ENCODE measurements around the gene AEBP1. TPM values are rescaled to one million over a fixed set of nuclear protein-coding genes. Genes with fewer than 3 reads are reported as not detected.

Gene AEBP1
- total RNA-seq, 1 experiment from 2014 or later = 49.3 TPM

DNA sequence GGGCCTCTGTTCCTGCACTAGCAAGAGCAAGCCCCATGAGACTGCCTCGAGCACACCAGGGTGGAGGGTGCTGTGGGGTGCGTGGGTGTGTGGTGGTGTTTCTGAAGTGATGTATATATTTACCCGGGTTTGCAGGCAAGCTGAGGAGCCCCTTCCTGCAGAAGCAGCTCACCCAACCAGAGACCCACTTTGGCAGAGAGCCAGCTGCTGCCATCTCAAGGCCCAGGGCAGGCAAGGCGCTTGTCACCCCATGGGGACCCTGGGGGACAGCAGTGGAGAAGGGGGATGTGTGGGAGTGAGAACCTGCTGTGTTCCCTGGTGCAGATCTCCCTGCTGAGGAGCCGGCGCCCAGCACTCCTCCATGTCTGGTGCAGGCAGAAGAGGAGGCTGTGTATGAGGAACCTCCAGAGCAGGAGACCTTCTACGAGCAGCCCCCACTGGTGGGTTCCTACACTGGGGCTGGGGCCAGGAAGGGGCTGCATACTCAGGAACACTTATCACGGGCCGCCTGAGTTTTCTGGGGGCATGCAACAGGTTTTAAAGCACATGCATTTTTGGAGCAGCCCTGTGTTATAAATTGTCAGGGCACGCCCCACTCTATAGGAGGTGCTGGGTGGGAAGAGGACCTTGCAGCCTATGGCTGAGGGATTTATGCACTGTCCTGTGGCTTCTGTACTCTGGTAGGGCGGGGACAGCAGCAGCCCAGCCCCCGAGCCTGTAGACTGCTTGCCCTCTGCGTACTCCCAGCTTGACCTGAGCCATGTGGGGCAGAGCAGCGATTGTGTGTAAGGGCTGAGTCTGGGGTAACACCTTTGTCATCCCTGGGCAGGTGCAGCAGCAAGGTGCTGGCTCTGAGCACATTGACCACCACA lies 44.7 kb upstream of the AEBP1 start:
- Histone ChIP-seq H2AFZ (ENCODE audit: low read length) (no peak overlapping the region), H3K79me2 (ENCODE audit: insufficient read depth, low read length) (no peaks in the 10 kb centered on the region), H4K5ac (ENCODE audit: insufficient read length, low read depth, low read length) (no peak overlapping the region), H3K4me2 (ENCODE audit: insufficient read depth, insufficient read length, low read length) (no peak overlapping the region), H3K27me3 (ENCODE audit: insufficient read depth, low read length) (no peaks in the 10 kb centered on the region), H3K9ac (ENCODE audit: extremely low read depth, insufficient read length, low read length) (no peak overlapping the region), H4K91ac (ENCODE audit: insufficient read length, low read depth, low read length) (no peak overlapping the region), H3K23ac (ENCODE audit: insufficient read length, low read depth, low read length) (no peak overlapping the region), H4K8ac (replicated peaks; ENCODE audit: insufficient read length, low read depth, low read length) (no peak overlapping the region), H2BK15ac (ENCODE audit: low read depth, low read length) (no peak overlapping the region), H3K56ac (ENCODE audit: insufficient read length, low read depth, low read length) (no peak overlapping the region), H3K18ac (ENCODE audit: insufficient read length, low read depth, low read length) (no peak overlapping the region), H3K79me1 (ENCODE audit: insufficient read depth, low read depth, low read length, poor library complexity, severe bottlenecking) (no peaks in the 10 kb centered on the region), H3T11ph (ENCODE audit: low read length) (no peak overlapping the region), H4K20me1 (ENCODE audit: control insufficient read depth, insufficient read depth, insufficient read length) (no peaks in the 10 kb centered on the region), H3K4ac (ENCODE audit: low read depth, low read length) (no peak overlapping the region), H3K27ac (ENCODE audit: insufficient read length, low read depth, low read length) (no peak overlapping the region), H2BK12ac (ENCODE audit: insufficient read length, low read depth, low read length) (no peak overlapping the region), H3K4me1 (ENCODE audit: insufficient read depth, low read length) (peaks cover 4% of the 10 kb centered on the region; the same call in 1 of the 2 replicates), H2BK120ac (ENCODE audit: low read depth, low read length, poor library complexity, severe bottlenecking) (no peak overlapping the region), H2BK5ac (ENCODE audit: insufficient read length, low read length) (no peak overlapping the region), H3K23me2 (ENCODE audit: insufficient read length, low read depth, low read length, poor library complexity, severe bottlenecking) (no peaks in the 10 kb centered on the region), H2BK20ac (ENCODE audit: low read depth, low read length, poor library complexity, severe bottlenecking) (no peak overlapping the region), H3K14ac (ENCODE audit: insufficient read depth, low read length) (no peak overlapping the region), H2AK5ac (ENCODE audit: insufficient read length, low read length) (no peak overlapping the region), H3K9me3 (ENCODE audit: control insufficient read depth, low read depth, low read length) (no peaks in the 10 kb centered on the region)
- Mint-ChIP-seq H3K27me3 (ENCODE audit: low read depth) (no peaks in the 10 kb centered on the region), H3K9me3 (no peaks in the 10 kb centered on the region; a peak in 2 of 5 replicates), H3K4me1 (peaks cover 12 to 13% of the 10 kb centered on the region in 2 experiments), H3K4me3 (no peak overlapping the region), H3K27ac (no peak overlapping the region), H3K36me3 (ENCODE audit: insufficient read depth in 1 of 3, low read depth in 3 of 3) (peaks cover 14 to 60% (median 42%) of the 10 kb centered on the region in 3 experiments; a peak in 6 of 7 replicates)
- WGBS (ENCODE audit: extremely low coverage, insufficient read length, low lambda C conversion rate) = no CpG with 5 or more reads among the region's 14 CpGs
- DNase-seq = no peak
- TF ChIP-seq, protein P1, sequence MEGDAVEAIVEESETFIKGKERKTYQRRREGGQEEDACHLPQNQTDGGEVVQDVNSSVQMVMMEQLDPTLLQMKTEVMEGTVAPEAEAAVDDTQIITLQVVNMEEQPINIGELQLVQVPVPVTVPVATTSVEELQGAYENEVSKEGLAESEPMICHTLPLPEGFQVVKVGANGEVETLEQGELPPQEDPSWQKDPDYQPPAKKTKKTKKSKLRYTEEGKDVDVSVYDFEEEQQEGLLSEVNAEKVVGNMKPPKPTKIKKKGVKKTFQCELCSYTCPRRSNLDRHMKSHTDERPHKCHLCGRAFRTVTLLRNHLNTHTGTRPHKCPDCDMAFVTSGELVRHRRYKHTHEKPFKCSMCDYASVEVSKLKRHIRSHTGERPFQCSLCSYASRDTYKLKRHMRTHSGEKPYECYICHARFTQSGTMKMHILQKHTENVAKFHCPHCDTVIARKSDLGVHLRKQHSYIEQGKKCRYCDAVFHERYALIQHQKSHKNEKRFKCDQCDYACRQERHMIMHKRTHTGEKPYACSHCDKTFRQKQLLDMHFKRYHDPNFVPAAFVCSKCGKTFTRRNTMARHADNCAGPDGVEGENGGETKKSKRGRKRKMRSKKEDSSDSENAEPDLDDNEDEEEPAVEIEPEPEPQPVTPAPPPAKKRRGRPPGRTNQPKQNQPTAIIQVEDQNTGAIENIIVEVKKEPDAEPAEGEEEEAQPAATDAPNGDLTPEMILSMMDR (conservative IDR thresholded peaks at IDR 0.05) = no peak
